SK-N-SH (cell line): ENCODE data around the gene IGFALS. TPM values are rescaled to one million over a fixed set of nuclear protein-coding genes. Genes with fewer than 3 reads are reported as not detected.

Experiments
- CTCF ChIA-PET: fragments of 300-600, 350-600 bp; formaldehyde crosslinking; extraction: SDS; loops from one replicate; lab custom pipeline; 2021; lab: Yijun Ruan, JAX
- POLR2A ChIA-PET: fragments of 350-600 bp; sonication (Branson Sonifier 250); formaldehyde crosslinking; extraction: SDS; loops from one replicate; lab custom pipeline; 2020; ENCODE audit warnings: antibody characterized with exemption, inconsistent platforms; lab: Yijun Ruan, JAX
- DNase-seq: peaks from one replicate; pipeline ENCODE4 v3.0.0; 2012
- H2AFZ ChIP-seq: fragments of 200-600 bp; sonication (generic); 2 replicates; pipeline ENCODE4 v1.8.1; 2016; ENCODE audit warnings: antibody characterized with exemption, mild to moderate bottlenecking, low read depth
- H3F3A ChIP-seq: fragments of 200-600 bp; sonication (generic); replicated peaks from 2 replicates; pipeline ENCODE3; 2016; ENCODE audit warnings: antibody characterized with exemption, mild to moderate bottlenecking; ENCODE audit not compliant: insufficient read depth
- H3K27ac ChIP-seq, 2 experiments: fragments of 200-500 bp in 1 of 2; fragments of 200-600 bp in 1 of 2; sonication (Bioruptor generic) in 1 of 2; sonication (generic), shearing (Covaris generic) in 1 of 2; 2 replicates each; pipeline versions ENCODE4 v1.5.1 to v1.6.1; 2014 to 2016; ENCODE audit warnings: low read depth in 2 of 2, inconsistent platforms in 1 of 2, low read length in 1 of 2, mild to moderate bottlenecking in 1 of 2, mixed read lengths in 1 of 2
- H3K27me3 ChIP-seq: fragments of 200-600 bp; sonication (generic), shearing (Covaris generic); 2 replicates; pipeline ENCODE4 v1.6.1; 2016; ENCODE audit warnings: mixed run types; ENCODE audit not compliant: insufficient read depth
- H3K36me3 ChIP-seq, 2 experiments: fragments of 200-500 bp in 1 of 2; fragments of 200-600 bp in 1 of 2; sonication (Bioruptor generic) in 1 of 2; sonication (generic) in 1 of 2; replicated peaks in 1 of 2; 2 replicates each; pipeline versions ENCODE3 to v1.5.1; 2014 to 2016; ENCODE audit warnings: low read length in 1 of 2, mild to moderate bottlenecking in 1 of 2; ENCODE audit not compliant: insufficient read depth in 2 of 2, control insufficient read depth in 1 of 2
- H3K4me1 ChIP-seq, 2 experiments: fragments of 200-500 bp in 1 of 2; fragments of 200-600 bp in 1 of 2; sonication (Bioruptor generic) in 1 of 2; sonication (generic), shearing (Covaris generic) in 1 of 2; 2 replicates each; pipeline versions ENCODE4 v1.5.1 to v1.6.1; 2014 to 2016; ENCODE audit warnings: low read depth in 1 of 2, low read length in 1 of 2, mixed run types in 1 of 2; ENCODE audit not compliant: insufficient read depth in 2 of 2, control insufficient read depth in 1 of 2
- H3K4me2 ChIP-seq: fragments of 200-600 bp; sonication (generic), shearing (Covaris generic); 2 replicates; pipeline ENCODE4 v1.6.1; 2017; ENCODE audit warnings: mixed run types
- H3K4me3 ChIP-seq, 2 experiments: fragments of 200-500 bp in 1 of 2; fragments of 200-600 bp in 1 of 2; sonication (Bioruptor generic) in 1 of 2; sonication (generic), shearing (Covaris generic) in 1 of 2; 2 replicates each; pipeline versions ENCODE4 v1.5.1 to v1.8.1; 2014 to 2016; ENCODE audit warnings: low read depth in 2 of 2, inconsistent platforms in 1 of 2, low read length in 1 of 2, mild to moderate bottlenecking in 1 of 2, mixed read lengths in 1 of 2, moderate library complexity in 1 of 2
- H3K79me2 ChIP-seq: fragments of 200-600 bp; sonication (generic); 2 replicates; pipeline ENCODE4 v1.8.1; 2017; ENCODE audit warnings: mild to moderate bottlenecking; ENCODE audit not compliant: insufficient read depth
- H3K9ac ChIP-seq: fragments of 200-600 bp; sonication (generic); 2 replicates; pipeline ENCODE4 v1.6.1; 2017; ENCODE audit warnings: mixed run types
- H3K9me2 ChIP-seq: fragments of 200-600 bp; sonication (generic); 2 replicates; pipeline ENCODE4 v1.6.1; 2017; ENCODE audit warnings: mixed run types
- H3K9me3 ChIP-seq: fragments of 200-600 bp; sonication (generic); 2 replicates; pipeline ENCODE4 v1.6.1; 2017; ENCODE audit warnings: mixed run types, mild to moderate bottlenecking, moderate library complexity
- H4K20me1 ChIP-seq: fragments of 200-600 bp; sonication (generic); 2 replicates; pipeline ENCODE4 v1.6.1; 2017; ENCODE audit warnings: mild to moderate bottlenecking, mixed run types; ENCODE audit not compliant: insufficient read depth
- CHD2 ChIP-seq: fragments of 150-350 bp; IDR thresholded peaks from 2 replicates; pipeline ENCODE4 v1.6.1; 2018; ENCODE audit warnings: low read length; ENCODE audit not compliant: partially characterized antibody
- EZH2phosphoT487 ChIP-seq: fragments of 200-600 bp; sonication (generic); IDR thresholded peaks from 2 replicates; pipeline ENCODE4 v1.6.1; 2017; ENCODE audit warnings: low read depth, mixed run types, mild to moderate bottlenecking, antibody characterized with exemption, moderate library complexity, borderline replicate concordance
- FOXM1 ChIP-seq: IDR thresholded peaks from 2 replicates; pipeline ENCODE4 v1.4.0; 2012; ENCODE audit warnings: low read depth, mild to moderate bottlenecking
- GABPA ChIP-seq: IDR thresholded peaks from 2 replicates; pipeline ENCODE4 v1.4.0; 2012; ENCODE audit warnings: low read depth, mild to moderate bottlenecking
- GATA2 ChIP-seq: sonication (generic); formaldehyde crosslinking; IDR thresholded peaks from 2 replicates; pipeline ENCODE4 v1.5.0; 2020; ENCODE audit warnings: mild to moderate bottlenecking, missing genetic modification reagents
- IRF3 ChIP-seq: fragments of 150-350 bp; IDR thresholded peaks from 2 replicates; pipeline ENCODE4 v1.6.1; 2016; ENCODE audit warnings: mild to moderate bottlenecking, low read depth, low read length
- JUND ChIP-seq: IDR thresholded peaks from 2 replicates; pipeline ENCODE4 v1.4.0; 2012
- MXI1 ChIP-seq: IDR thresholded peaks from 2 replicates; pipeline ENCODE4 v1.6.1; 2012; ENCODE audit warnings: mild to moderate bottlenecking, low read depth, low read length, improper control_type of control experiment
- NFIC ChIP-seq: IDR thresholded peaks from 2 replicates; pipeline ENCODE4 v1.4.0; 2012; ENCODE audit warnings: borderline replicate concordance
- PBX3 ChIP-seq: IDR thresholded peaks from 2 replicates; pipeline ENCODE4; 2012
- POLR2AphosphoS5 ChIP-seq: IDR thresholded peaks from 2 replicates; pipeline ENCODE4 v1.6.1; 2012; ENCODE audit warnings: low read depth, low read length
- RAD21 ChIP-seq: IDR thresholded peaks from 2 replicates; pipeline ENCODE4 v1.6.1; 2012; ENCODE audit warnings: mild to moderate bottlenecking, low read length
- RFX5 ChIP-seq: IDR thresholded peaks from 2 replicates; pipeline ENCODE4 v1.6.1; 2012; ENCODE audit warnings: mild to moderate bottlenecking, improper control_type of control experiment, low read length
- TAF1 ChIP-seq: IDR thresholded peaks from 2 replicates; pipeline ENCODE4 v1.6.1; 2012; ENCODE audit warnings: low read depth, mild to moderate bottlenecking, low read length, moderate library complexity, borderline replicate concordance
- TEAD4 ChIP-seq: IDR thresholded peaks from 2 replicates; pipeline ENCODE4 v1.4.0; 2012; ENCODE audit warnings: mild to moderate bottlenecking, borderline replicate concordance; ENCODE audit not compliant: insufficient read depth
- USF1 ChIP-seq: IDR thresholded peaks from 2 replicates; pipeline ENCODE4 v1.4.0; 2012; ENCODE audit warnings: low read depth, borderline replicate concordance
- USF2 ChIP-seq: fragments of 150-350 bp; IDR thresholded peaks from 2 replicates; pipeline ENCODE4 v1.6.1; 2017; ENCODE audit warnings: antibody characterized with exemption, low read length, low read depth, borderline replicate concordance
- YY1 ChIP-seq: IDR thresholded peaks from 2 replicates; pipeline ENCODE4 v1.4.0; 2012; ENCODE audit warnings: low read depth, mild to moderate bottlenecking
- ZBTB33 ChIP-seq: IDR thresholded peaks from 2 replicates; pipeline ENCODE4 v1.4.0; 2012; ENCODE audit warnings: low read depth, borderline replicate concordance
- WGBS: methylation state at CpG from one replicate; pipeline ENCODE4 v1.1.6; 2017; ENCODE audit warnings: low lambda C conversion rate; 5-methylcytosine and 5-hydroxymethylcytosine counted together
- polyA plus RNA-seq, 3 experiments: library from polyadenylated mRNA; depleted of rRNA; stranded (reverse); fragments of >200 nt; gene quantifications; 2 replicates each; pipeline ENCODE4 v1.2.3, GENCODE V29; 2012

IGFALS gene
- polyA plus RNA-seq, 1 of the 3 experiments (the other 2 are of a cell fraction) = 0.02 TPM

GRCh38 chr16:1761751-1762150, 31.8 kb downstream of the IGFALS start:
- H2AFZ ChIP-seq = no peak overlapping the region
- POLR2A ChIA-PET = no interaction called here
- no peaks in the 10 kb centered on the region for H4K20me1 ChIP-seq
- H3K4me2 ChIP-seq = no peak overlapping the region
- WGBS = 91% methylated on average over 13 of the region's 15 CpGs
- H3K36me3 ChIP-seq = peaks cover 0 to 63% of the 10 kb centered on the region in 2 experiments
- TF ChIP-seq RAD21 (no peak), CHD2 (no peak), TEAD4 (no peak), PBX3 (no peak), JUND (no peak), NFIC (no peak)
- no peak overlapping the region for H3K9ac ChIP-seq
- H3K27me3 ChIP-seq = no peaks in the 10 kb centered on the region
- no peaks in the 10 kb centered on the region for H3K4me1 ChIP-seq
- no peak overlapping the region for H3K4me3 ChIP-seq
- no peak overlapping the region for H3K27ac ChIP-seq
- H3K9me3 ChIP-seq = no peaks in the 10 kb centered on the region
- CTCF ChIA-PET = no interaction called here
- no peaks in the 10 kb centered on the region for H3K9me2 ChIP-seq
- DNase-seq = no peak
- no peaks in the 10 kb centered on the region for H3F3A ChIP-seq
- no peaks in the 10 kb centered on the region for H3K79me2 ChIP-seq

GRCh38 chr16:1760911-1761310, 32.6 kb downstream of the IGFALS start:
- POLR2A ChIA-PET = no interaction called here
- CTCF ChIA-PET = interaction anchor here (0.9 to 1.0 kb wide), 2 partner anchors 13 to 35 kb away, joined by 3 read pairs; no protein-coding TSS in a partner anchor
- H3K9me3 ChIP-seq = no peaks in the 10 kb centered on the region

More at GRCh38 chr16:1760911-1761310, 32.6 kb downstream of the IGFALS start:
- 88% methylated on average over 9 of the region's 15 CpGs for WGBS
- no peak overlapping the region for H3K4me2 ChIP-seq
- no peak overlapping the region for H3K27ac ChIP-seq
- no peaks in the 10 kb centered on the region for H3F3A ChIP-seq
- H3K9ac ChIP-seq = no peak overlapping the region
- no peaks in the 10 kb centered on the region for H4K20me1 ChIP-seq
- H3K79me2 ChIP-seq = no peaks in the 10 kb centered on the region
- TF ChIP-seq RFX5 (no peak), EZH2phosphoT487 (no peak), POLR2AphosphoS5 (no peak), GATA2 (CRISPR knock-in tag) (no peak), IRF3 (no peak), NFIC (no peak), GABPA (no peak), RAD21 (no peak), TAF1 (no peak), FOXM1 (no peak), YY1 (no peak), USF2 (no peak), ZBTB33 (no peak), USF1 (no peak), JUND (no peak), MXI1 (no peak)
- TF ChIP-seq, all 33 proteins: peak for 0
- no peak for DNase-seq
- no peaks in the 10 kb centered on the region for H3K27me3 ChIP-seq
- peaks cover 0 to 58% of the 10 kb centered on the region in 2 experiments for H3K36me3 ChIP-seq
- no peak overlapping the region for H2AFZ ChIP-seq
- H3K9me2 ChIP-seq = no peaks in the 10 kb centered on the region
- H3K4me1 ChIP-seq = no peaks in the 10 kb centered on the region
- no peak overlapping the region for H3K4me3 ChIP-seq
